Measurements from ENCODE around the gene CAP1. TPM values are rescaled to one million over a fixed set of nuclear protein-coding genes. Genes with fewer than 3 reads are reported as not detected.

Gene CAP1
- polyA plus RNA-seq, 1 of the 3 experiments (the other 2 are of a cell fraction) = 244 TPM

DNA sequence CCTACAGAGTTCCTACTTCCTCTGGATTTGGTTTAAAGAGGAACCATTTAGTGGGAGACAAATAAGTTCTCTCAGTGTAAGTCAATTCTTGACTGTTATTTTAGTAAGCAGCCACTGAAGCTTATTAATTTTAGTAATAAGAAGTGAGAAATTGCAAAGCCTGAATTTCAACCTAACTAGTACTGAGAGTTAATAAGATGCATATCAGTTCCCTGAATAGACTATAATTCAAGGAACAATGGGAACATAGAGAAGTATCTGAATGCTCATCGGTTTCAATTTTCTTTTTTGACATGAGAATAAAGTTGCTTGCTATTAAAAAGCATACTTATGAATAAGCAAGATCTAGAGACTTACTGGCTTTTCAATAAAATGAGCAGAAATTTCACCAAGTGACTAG is 64.5 kb downstream of the CAP1 start:
- Histone ChIP-seq H3K36me3 (replicated peaks in 1 of 2; ENCODE audit: control insufficient read depth in 1 of 2, insufficient read depth in 2 of 2, low read length in 1 of 2) (no peaks in the 10 kb centered on the region), H4K20me1 (ENCODE audit: insufficient read depth) (no peaks in the 10 kb centered on the region), H3K79me2 (ENCODE audit: insufficient read depth) (no peaks in the 10 kb centered on the region), H3K9me2 (no peaks in the 10 kb centered on the region), H3K4me3 (ENCODE audit: low read depth in 2 of 2, low read length in 1 of 2) (no peak overlapping the region), H3K27me3 (ENCODE audit: insufficient read depth) (no peaks in the 10 kb centered on the region), H3K27ac (ENCODE audit: low read depth in 2 of 2, low read length in 1 of 2) (no peak overlapping the region), H3K4me2 (no peak overlapping the region), H3K9me3 (0 out of 2 replicates have a peak, but pooled peaks cover 6% of the 10 kb centered on the region), H2AFZ (ENCODE audit: low read depth) (no peak overlapping the region), H3K9ac (no peak overlapping the region), H3K4me1 (ENCODE audit: control insufficient read depth in 1 of 2, insufficient read depth in 2 of 2, low read depth in 1 of 2, low read length in 1 of 2) (no peaks in the 10 kb centered on the region), H3F3A (replicated peaks; ENCODE audit: insufficient read depth) (no peaks in the 10 kb centered on the region)
- TF ChIP-seq NFIC (IDR thresholded peaks at IDR 0.05; ENCODE audit: borderline replicate concordance) = no peak
- TF ChIP-seq, protein P1, sequence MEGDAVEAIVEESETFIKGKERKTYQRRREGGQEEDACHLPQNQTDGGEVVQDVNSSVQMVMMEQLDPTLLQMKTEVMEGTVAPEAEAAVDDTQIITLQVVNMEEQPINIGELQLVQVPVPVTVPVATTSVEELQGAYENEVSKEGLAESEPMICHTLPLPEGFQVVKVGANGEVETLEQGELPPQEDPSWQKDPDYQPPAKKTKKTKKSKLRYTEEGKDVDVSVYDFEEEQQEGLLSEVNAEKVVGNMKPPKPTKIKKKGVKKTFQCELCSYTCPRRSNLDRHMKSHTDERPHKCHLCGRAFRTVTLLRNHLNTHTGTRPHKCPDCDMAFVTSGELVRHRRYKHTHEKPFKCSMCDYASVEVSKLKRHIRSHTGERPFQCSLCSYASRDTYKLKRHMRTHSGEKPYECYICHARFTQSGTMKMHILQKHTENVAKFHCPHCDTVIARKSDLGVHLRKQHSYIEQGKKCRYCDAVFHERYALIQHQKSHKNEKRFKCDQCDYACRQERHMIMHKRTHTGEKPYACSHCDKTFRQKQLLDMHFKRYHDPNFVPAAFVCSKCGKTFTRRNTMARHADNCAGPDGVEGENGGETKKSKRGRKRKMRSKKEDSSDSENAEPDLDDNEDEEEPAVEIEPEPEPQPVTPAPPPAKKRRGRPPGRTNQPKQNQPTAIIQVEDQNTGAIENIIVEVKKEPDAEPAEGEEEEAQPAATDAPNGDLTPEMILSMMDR (IDR thresholded peaks at IDR 0.05) = no peak
- TF ChIP-seq TEAD4 (IDR thresholded peaks at IDR 0.05; ENCODE audit: borderline replicate concordance, insufficient read depth) = no peak
- TF ChIP-seq, protein P2, sequence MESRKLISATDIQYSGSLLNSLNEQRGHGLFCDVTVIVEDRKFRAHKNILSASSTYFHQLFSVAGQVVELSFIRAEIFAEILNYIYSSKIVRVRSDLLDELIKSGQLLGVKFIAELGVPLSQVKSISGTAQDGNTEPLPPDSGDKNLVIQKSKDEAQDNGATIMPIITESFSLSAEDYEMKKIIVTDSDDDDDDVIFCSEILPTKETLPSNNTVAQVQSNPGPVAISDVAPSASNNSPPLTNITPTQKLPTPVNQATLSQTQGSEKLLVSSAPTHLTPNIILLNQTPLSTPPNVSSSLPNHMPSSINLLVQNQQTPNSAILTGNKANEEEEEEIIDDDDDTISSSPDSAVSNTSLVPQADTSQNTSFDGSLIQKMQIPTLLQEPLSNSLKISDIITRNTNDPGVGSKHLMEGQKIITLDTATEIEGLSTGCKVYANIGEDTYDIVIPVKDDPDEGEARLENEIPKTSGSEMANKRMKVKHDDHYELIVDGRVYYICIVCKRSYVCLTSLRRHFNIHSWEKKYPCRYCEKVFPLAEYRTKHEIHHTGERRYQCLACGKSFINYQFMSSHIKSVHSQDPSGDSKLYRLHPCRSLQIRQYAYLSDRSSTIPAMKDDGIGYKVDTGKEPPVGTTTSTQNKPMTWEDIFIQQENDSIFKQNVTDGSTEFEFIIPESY (IDR thresholded peaks at IDR 0.05; ENCODE audit: borderline replicate concordance, low read depth) = no peak
- no peak for TF ChIP-seq NRF1 (IDR thresholded peaks at IDR 0.05; ENCODE audit: low read depth, low read length)
- no peak for TF ChIP-seq CHD2 (IDR thresholded peaks at IDR 0.05; ENCODE audit: low read length, partially characterized antibody)
- TF ChIP-seq TAF1 (IDR thresholded peaks at IDR 0.05; ENCODE audit: borderline replicate concordance, low read depth, low read length) = no peak
- no peak for TF ChIP-seq EZH2phosphoT487 (IDR thresholded peaks at IDR 0.05; ENCODE audit: borderline replicate concordance, low read depth)
- TF ChIP-seq, protein P3, sequence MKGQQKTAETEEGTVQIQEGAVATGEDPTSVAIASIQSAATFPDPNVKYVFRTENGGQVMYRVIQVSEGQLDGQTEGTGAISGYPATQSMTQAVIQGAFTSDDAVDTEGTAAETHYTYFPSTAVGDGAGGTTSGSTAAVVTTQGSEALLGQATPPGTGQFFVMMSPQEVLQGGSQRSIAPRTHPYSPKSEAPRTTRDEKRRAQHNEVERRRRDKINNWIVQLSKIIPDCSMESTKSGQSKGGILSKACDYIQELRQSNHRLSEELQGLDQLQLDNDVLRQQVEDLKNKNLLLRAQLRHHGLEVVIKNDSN (IDR thresholded peaks at IDR 0.05; ENCODE audit: borderline replicate concordance, low read depth) = no peak
- no peak for TF ChIP-seq FOXM1 (IDR thresholded peaks at IDR 0.05; ENCODE audit: low read depth)
- no peak for TF ChIP-seq TCF12 (IDR thresholded peaks at IDR 0.05)
- no peak for TF ChIP-seq EP300 (IDR thresholded peaks at IDR 0.05; ENCODE audit: borderline replicate concordance in 1 of 2, low read depth in 1 of 2, low read length in 1 of 2)
- no peak for TF ChIP-seq POLR2AphosphoS5 (IDR thresholded peaks at IDR 0.05; ENCODE audit: low read depth, low read length)
- no peak for TF ChIP-seq GATA2 (CRISPR knock-in tag; IDR thresholded peaks at IDR 0.05)
- TF ChIP-seq, protein P4, sequence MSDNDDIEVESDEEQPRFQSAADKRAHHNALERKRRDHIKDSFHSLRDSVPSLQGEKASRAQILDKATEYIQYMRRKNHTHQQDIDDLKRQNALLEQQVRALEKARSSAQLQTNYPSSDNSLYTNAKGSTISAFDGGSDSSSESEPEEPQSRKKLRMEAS (IDR thresholded peaks at IDR 0.05; ENCODE audit: low read depth) = no peak
- CTCF ChIA-PET = interaction anchor here (1.7 kb wide), 1 partner anchor 39 kb away, joined by 6 read pairs; no protein-coding TSS in a partner anchor
- POLR2A ChIA-PET = interaction anchor here (0.6 kb wide), 1 partner anchor 288 kb away, joined by 3 read pairs; no protein-coding TSS in a partner anchor
- 6% methylated on average over 1 of the region's 1 CpG for WGBS (ENCODE audit: low lambda C conversion rate)
- no peak for DNase-seq

Measured in SK-N-SH (cell line).